ENCODE results near the gene MEGF6.

MEGF6 gene

DNA sequence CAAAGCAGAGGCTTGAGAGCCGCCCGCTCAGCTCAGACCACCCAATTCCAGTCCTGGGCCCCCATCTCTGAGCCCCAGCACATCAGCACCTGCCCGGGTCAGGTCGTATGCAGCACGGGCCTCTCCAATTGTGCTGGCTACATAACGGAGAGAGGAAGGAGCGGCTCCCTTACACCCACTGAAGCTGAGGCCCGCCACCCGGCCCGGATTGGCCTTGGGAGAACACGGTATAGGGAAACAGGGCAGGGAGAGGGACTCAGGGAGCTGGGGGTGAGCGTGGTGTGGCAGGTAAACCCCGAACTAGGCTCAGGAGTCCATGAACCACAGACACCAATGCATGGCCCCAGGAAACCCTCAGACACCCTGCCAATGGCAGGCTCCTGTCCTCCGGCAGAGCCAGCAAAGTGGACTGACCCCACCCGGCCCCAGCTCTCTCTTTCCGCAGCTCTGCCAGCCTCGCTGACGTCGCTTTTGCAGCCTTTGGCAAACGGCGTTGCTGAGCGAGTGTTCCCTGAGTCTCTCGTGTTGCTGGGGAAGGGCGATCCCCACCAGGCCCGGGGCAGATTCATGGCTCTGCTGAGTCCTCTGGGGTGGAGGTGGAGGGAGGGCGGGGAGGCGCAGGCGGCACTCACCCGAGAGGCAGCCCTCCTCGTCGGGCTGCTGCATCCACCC lies 16.5 kb downstream of the MEGF6 start:
- no peak for DNase-seq (ENCODE audit: low spot score)
- TF ChIP-seq, protein P1, sequence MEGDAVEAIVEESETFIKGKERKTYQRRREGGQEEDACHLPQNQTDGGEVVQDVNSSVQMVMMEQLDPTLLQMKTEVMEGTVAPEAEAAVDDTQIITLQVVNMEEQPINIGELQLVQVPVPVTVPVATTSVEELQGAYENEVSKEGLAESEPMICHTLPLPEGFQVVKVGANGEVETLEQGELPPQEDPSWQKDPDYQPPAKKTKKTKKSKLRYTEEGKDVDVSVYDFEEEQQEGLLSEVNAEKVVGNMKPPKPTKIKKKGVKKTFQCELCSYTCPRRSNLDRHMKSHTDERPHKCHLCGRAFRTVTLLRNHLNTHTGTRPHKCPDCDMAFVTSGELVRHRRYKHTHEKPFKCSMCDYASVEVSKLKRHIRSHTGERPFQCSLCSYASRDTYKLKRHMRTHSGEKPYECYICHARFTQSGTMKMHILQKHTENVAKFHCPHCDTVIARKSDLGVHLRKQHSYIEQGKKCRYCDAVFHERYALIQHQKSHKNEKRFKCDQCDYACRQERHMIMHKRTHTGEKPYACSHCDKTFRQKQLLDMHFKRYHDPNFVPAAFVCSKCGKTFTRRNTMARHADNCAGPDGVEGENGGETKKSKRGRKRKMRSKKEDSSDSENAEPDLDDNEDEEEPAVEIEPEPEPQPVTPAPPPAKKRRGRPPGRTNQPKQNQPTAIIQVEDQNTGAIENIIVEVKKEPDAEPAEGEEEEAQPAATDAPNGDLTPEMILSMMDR (IDR thresholded peaks at IDR 0.05; ENCODE audit: borderline replicate concordance, control extremely low read depth, extremely low read depth, insufficient read depth, missing control alignments): no peak
- in situ Hi-C loops (cut with MboI; ENCODE audit: low sequenced_read_pairs, unreplicated experiment): no loop called here

DNA sequence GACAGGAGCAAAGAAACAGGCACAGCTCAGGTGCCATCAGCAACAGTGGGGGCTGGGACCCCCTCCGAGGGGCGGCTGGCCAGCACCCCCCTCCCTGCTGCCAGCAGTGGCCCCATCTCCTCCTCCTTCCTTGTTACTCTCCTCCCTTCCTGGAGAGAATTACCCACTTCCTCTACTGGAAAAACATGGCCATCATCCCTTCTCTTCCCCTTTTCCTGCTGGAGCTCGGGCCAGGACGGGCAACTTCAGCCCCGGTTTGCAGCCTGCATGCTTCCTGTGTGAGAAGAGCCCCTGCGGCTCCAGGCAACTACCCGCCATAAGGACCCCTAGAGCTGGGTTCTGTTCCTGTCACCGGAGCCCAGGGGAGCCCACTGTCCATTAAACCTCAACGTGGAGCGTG lies 17.6 kb downstream of the MEGF6 start:
- no peak for DNase-seq (ENCODE audit: low spot score)
- in situ Hi-C loops (cut with MboI; ENCODE audit: low sequenced_read_pairs, unreplicated experiment): no loop called here
- TF ChIP-seq, protein P1 (IDR thresholded peaks at IDR 0.05; ENCODE audit: borderline replicate concordance, control extremely low read depth, extremely low read depth, insufficient read depth, missing control alignments): no peak

DNA sequence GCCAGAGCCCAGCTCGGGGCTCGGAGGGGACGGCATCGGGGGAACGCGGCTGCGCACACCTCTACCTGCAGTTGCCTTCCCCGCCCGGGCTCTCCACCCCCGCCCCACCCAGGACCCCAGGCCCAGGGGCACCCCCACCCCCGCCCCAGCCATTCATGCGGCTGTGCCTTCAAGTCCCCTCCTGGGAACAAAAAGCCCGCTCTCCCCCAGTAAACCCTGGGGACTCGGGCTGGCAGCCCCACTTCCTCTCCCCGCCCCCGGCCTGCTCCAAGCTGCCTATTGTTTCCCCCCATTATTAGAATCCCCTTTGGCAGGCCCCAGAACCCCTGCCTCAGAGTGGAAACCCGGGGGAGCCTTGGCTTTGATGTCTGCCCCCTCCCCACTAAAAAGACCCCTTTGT lies 18.0 kb downstream of the MEGF6 start:
- in situ Hi-C loops (cut with MboI; ENCODE audit: low sequenced_read_pairs, unreplicated experiment): no loop called here
- TF ChIP-seq, protein P1 (IDR thresholded peaks at IDR 0.05; ENCODE audit: borderline replicate concordance, control extremely low read depth, extremely low read depth, insufficient read depth, missing control alignments): no peak
- no peak for DNase-seq (ENCODE audit: low spot score)

DNA sequence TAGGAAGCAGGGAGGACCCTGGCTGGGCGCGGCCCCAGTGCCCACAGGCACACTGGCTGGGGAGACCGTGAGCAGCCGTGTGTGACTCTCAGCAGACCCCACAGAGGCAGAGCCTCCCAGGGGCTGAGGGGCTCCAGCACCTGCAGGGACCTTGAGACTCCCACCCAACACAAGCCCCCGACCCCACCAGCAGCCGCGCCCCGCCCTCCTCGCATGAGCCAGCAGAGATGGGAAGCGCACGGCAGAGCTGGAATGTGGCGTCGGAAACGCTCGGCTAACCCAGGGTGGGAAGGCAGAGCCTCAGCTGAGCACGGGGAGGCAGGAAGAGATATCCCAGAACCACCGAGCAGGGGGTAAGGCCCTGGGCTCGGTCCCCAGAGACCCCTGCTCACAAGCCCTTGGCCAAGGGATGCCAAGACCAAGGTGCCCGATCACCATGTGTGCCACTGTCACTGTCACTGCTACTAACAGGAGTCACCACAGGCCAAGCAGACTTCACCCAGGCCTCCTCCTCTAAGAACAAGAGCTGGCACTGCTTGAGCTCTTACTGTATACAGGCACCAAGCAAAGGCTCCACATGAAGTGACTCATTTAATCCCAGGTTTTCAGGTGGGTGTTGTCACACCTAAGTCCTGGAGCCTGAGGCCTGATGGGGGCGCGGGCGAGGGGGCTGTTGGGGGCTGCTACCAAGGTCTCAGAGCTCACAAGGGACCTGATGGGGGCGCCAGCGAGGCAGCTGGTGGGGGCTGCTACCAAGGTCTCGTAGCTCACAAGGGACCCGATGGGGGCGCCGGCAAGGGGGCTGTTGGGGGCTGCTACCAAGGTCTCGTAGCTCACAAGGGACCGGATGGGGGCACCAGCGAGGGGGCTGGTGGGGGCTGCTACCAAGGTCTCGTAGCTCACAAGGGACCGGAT lies 20.1 kb downstream of the MEGF6 start:
- TF ChIP-seq, protein P1 (IDR thresholded peaks at IDR 0.05; ENCODE audit: borderline replicate concordance, control extremely low read depth, extremely low read depth, insufficient read depth, missing control alignments): no peak
- DNase-seq (ENCODE audit: low spot score): no peak
- in situ Hi-C loops (cut with MboI; ENCODE audit: low sequenced_read_pairs, unreplicated experiment): no loop called here

DNA sequence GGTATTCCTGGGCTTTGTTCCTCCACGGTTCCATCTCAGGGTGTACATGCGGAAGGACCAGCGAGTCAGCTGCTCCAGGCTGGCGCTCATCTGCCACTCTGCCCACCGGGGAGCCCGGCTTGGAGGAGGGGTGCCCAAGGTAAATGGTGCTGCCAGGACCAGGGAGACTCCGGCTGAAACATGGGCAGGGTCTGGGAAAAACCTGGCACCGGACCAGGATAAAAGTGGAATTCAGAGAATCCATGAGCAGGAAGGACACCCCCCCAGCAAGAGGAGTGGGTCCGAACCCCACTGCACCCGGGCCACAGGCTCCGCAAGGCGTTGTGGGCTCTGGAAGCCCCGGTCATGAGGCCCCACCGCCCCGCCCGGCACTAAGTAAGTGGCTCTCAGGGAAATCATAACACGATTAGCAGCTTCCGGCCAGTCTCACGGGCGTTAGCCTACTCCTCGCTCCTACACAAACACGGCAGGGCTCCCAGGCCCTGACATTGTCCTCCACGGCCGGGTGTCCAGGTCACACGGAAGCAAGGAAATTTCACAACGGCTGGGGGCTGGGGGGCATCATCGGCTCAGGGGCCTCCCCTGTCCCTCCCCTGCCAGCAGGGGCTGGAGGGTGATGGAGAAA lies 21.1 kb downstream of the MEGF6 start:
- no peak for DNase-seq (ENCODE audit: low spot score)
- TF ChIP-seq, protein P1 (IDR thresholded peaks at IDR 0.05; ENCODE audit: borderline replicate concordance, control extremely low read depth, extremely low read depth, insufficient read depth, missing control alignments): no peak
- in situ Hi-C loops (cut with MboI; ENCODE audit: low sequenced_read_pairs, unreplicated experiment): no loop called here

DNA sequence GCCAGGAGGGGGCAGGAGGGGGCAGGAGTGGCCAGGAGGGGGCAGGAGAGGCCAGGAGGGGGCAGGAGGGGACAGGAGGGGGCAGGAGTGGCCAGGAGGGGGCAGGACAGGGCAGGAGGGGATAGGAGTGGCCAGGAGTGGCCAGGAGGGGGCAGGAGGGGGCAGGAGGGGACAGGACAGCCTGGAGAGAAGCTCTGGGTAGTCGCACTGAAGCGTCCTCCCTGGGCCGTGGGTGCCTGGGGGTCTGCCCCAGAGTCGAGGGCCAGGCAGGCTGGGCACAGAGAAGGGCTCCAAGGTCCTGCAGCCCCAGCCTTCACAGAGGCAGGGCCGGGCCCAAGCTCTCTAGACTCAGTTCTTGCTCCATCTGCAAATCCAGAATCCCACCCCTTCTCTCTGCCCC lies 22.9 kb downstream of the MEGF6 start:
- in situ Hi-C loops (cut with MboI; ENCODE audit: low sequenced_read_pairs, unreplicated experiment): no loop called here
- TF ChIP-seq, protein P1 (IDR thresholded peaks at IDR 0.05; ENCODE audit: borderline replicate concordance, control extremely low read depth, extremely low read depth, insufficient read depth, missing control alignments): no peak
- no peak for DNase-seq (ENCODE audit: low spot score)
